B cell (primary cell): Measurements from ENCODE around the gene COBLL1. TPM values are rescaled to one million over a fixed set of nuclear protein-coding genes. Genes with fewer than 3 reads are reported as not detected.

Experiments
- ATAC-seq: fragments of 200-7000 bp; cut with Tn5 transposase; one replicate; pipeline ENCODE4 v1.10.0; 2021; ENCODE audit warnings: low read depth, mild to moderate bottlenecking, moderate number of reproducible peaks, moderate library complexity
- CTCF ChIA-PET: fragments of 350-600 bp; sonication (Branson Sonifier 250); formaldehyde crosslinking; loops from one replicate; lab custom pipeline; 2021; ENCODE audit warnings: antibody characterized with exemption, inconsistent platforms; lab: Charles Lee
- POLR2A ChIA-PET: fragments of 350-600 bp; sonication (Branson Sonifier 250); formaldehyde crosslinking; loops from one replicate; lab custom pipeline; 2021; ENCODE audit warnings: antibody characterized with exemption; lab: Charles Lee
- DNase-seq: peaks from one replicate; pipeline ENCODE4 v3.0.0; 2013
- H2AFZ ChIP-seq: 2 replicates; pipeline ENCODE4 v1.6.1; 2012; ENCODE audit warnings: mild to moderate bottlenecking, low read depth, low read length; ENCODE audit not compliant: insufficient read depth, poor library complexity, severe bottlenecking
- H3K27ac ChIP-seq, 2 donors: 1 replicate in 1 of 2; 2 replicates in 1 of 2; pipeline ENCODE4 v1.5.1; 2012 to 2013; ENCODE audit warnings: low read length in 2 of 2, mild to moderate bottlenecking in 2 of 2, moderate library complexity in 1 of 2
- H3K27me3 ChIP-seq, 4 experiments: fragments of 200-600 bp in 1 of 4; sonication (generic) in 1 of 4; replicated peaks in 1 of 4; 1 replicate in 2 of 4; 2 replicates in 2 of 4; pipeline versions ENCODE4 v1.6.1 to v1.7.0; 2013 to 2016; ENCODE audit warnings: low read length in 3 of 4, mild to moderate bottlenecking in 2 of 4, mixed read lengths in 1 of 4, moderate library complexity in 1 of 4; ENCODE audit not compliant: insufficient read depth in 4 of 4, control insufficient read depth in 3 of 4; ENCODE audit errors: control extremely low read depth in 1 of 4
- H3K36me3 ChIP-seq, 2 experiments: replicated peaks in 1 of 2; 1 replicate in 1 of 2; 2 replicates in 1 of 2; pipeline versions ENCODE4 v1.6.1 to v1.7.1; 2013; ENCODE audit warnings: low read length in 1 of 2; ENCODE audit not compliant: insufficient read depth in 2 of 2, control insufficient read depth in 1 of 2; ENCODE audit errors: control extremely low read depth in 1 of 2, extremely low read depth in 1 of 2
- H3K4me1 ChIP-seq, 2 donors: fragments of 200-600 bp in 1 of 2; sonication (generic) in 1 of 2; 1 replicate in 1 of 2; 2 replicates in 1 of 2; pipeline versions ENCODE4 v1.5.1 to v1.6.1; 2013 to 2017; ENCODE audit warnings: low read length in 2 of 2; ENCODE audit not compliant: control insufficient read depth in 2 of 2, insufficient read depth in 2 of 2
- H3K4me2 ChIP-seq: replicated peaks from 2 replicates; pipeline ENCODE3; 2012; ENCODE audit warnings: mild to moderate bottlenecking, low read depth, low read length; ENCODE audit not compliant: poor library complexity, severe bottlenecking
- H3K4me3 ChIP-seq, 5 experiments: fragments of 200-600 bp in 1 of 5; sonication (generic) in 1 of 5; 1 replicate in 3 of 5; 2 replicates in 2 of 5; pipeline versions ENCODE4 v1.5.1 to v1.7.0; 2011 to 2016; ENCODE audit warnings: low read length in 4 of 5, mild to moderate bottlenecking in 4 of 5, low read depth in 2 of 5, control low read depth in 1 of 5, moderate library complexity in 1 of 5; ENCODE audit not compliant: insufficient read depth in 1 of 5; ENCODE audit errors: control extremely low read depth in 1 of 5, extremely low read depth in 1 of 5
- H3K79me2 ChIP-seq: fragments of 200-600 bp; sonication (generic); one replicate; pipeline ENCODE4 v1.6.0; 2016; ENCODE audit warnings: low read length; ENCODE audit not compliant: control insufficient read depth, insufficient read depth
- H3K9ac ChIP-seq: fragments of 200-600 bp; sonication (generic); 2 replicates; pipeline ENCODE4 v1.6.1; 2017; ENCODE audit warnings: mild to moderate bottlenecking, low read length, moderate library complexity
- H3K9me3 ChIP-seq, 3 donors: one replicate each; pipeline versions ENCODE4 v1.6.1 to v1.7.1; 2013; ENCODE audit warnings: low read length in 2 of 3; ENCODE audit not compliant: control insufficient read depth in 2 of 3, insufficient read depth in 1 of 3; ENCODE audit errors: control extremely low read depth in 1 of 3
- H4K20me1 ChIP-seq: 2 replicates; pipeline ENCODE4 v1.6.0; 2012; ENCODE audit warnings: mild to moderate bottlenecking, low read length; ENCODE audit not compliant: insufficient read depth, control insufficient read depth, poor library complexity, severe bottlenecking
- H3K27ac Mint-ChIP-seq: one replicate; pipeline ENCODE4 v1.8.0; 2021; ENCODE audit warnings: mixed read lengths
- H3K27me3 Mint-ChIP-seq: one replicate; pipeline ENCODE4 v1.8.0; 2021; ENCODE audit warnings: mixed read lengths
- H3K4me1 Mint-ChIP-seq: one replicate; pipeline ENCODE4 v1.8.0; 2021; ENCODE audit warnings: mixed read lengths
- H3K4me3 Mint-ChIP-seq: one replicate; pipeline ENCODE4 v1.8.0; 2021; ENCODE audit warnings: mixed read lengths
- H3K9me3 Mint-ChIP-seq: one replicate; pipeline ENCODE4 v1.8.0; 2022; ENCODE audit warnings: mixed read lengths; ENCODE audit not compliant: insufficient read depth
- EZH2 ChIP-seq: IDR thresholded peaks from 2 replicates; pipeline ENCODE4 v1.6.1; 2012; ENCODE audit warnings: borderline replicate concordance, low read depth, mild to moderate bottlenecking, moderate library complexity, low read length; ENCODE audit not compliant: insufficient read depth, poor library complexity, severe bottlenecking
- WGBS: methylation state at CpG from one replicate; pipeline ENCODE4 v1.1.5; 2013; ENCODE audit warnings: missing lambda C conversion rate; ENCODE audit not compliant: insufficient coverage; 5-methylcytosine and 5-hydroxymethylcytosine counted together
- intact Hi-C: fragments of 100-400 bp; cut with micrococcal nuclease; formaldehyde crosslinking; loops from one replicate; pipeline ENCODE4 v1.10.0; 2022
- polyA plus RNA-seq: library from polyadenylated mRNA; depleted of rRNA; stranded (reverse); fragments of >200 nt; gene quantifications from 2 replicates; pipeline ENCODE4 v1.2.3, GENCODE V29; 2012
- small RNA-seq: library from RNA; depleted of rRNA; stranded (forward); fragments of <200 nt; gene quantifications from one replicate; pipeline ENCODE3, GENCODE V24; 2012; ENCODE audit warnings: low replicate concordance, low read depth; ENCODE audit not compliant: insufficient read length
- total RNA-seq, 2 donors: library from RNA; stranded (reverse); fragments of 120-200 nt in 1 of 2; gene quantifications; 1 replicate in 1 of 2; 2 replicates in 1 of 2; pipeline versions ENCODE4 v1.2.3 to v1.2.4, GENCODE V29; 2013 to 2022
- TF ChIP-seq, protein P1 (sequence below): fragments of 200-600 bp; IDR thresholded peaks from one replicate; pipeline ENCODE4 v1.8.0; 2022; ENCODE audit warnings: antibody characterized with exemption, mild to moderate bottlenecking

Gene COBLL1
- total and polyA plus RNA-seq, 2 donors (not counting 1 experiment from before 2014, with no cell fraction given): 45.1 to 234 TPM

GRCh38 chr2:164642268-164642667 lies 199.4 kb downstream of the COBLL1 start:
- Histone ChIP-seq H4K20me1 (no peaks in the 10 kb centered on the region), H3K4me2 (no peak overlapping the region), H2AFZ (no peak overlapping the region), H3K27ac (no peak overlapping the region), H3K36me3 (no peaks in the 10 kb centered on the region), H3K4me1 (no peaks in the 10 kb centered on the region), H3K79me2 (no peaks in the 10 kb centered on the region), H3K27me3 (no peaks in the 10 kb centered on the region), H3K9me3 (peaks cover 0 to 6% (median 2%) of the 10 kb centered on the region in 3 donors), H3K9ac (no peak overlapping the region), H3K4me3 (no peak overlapping the region)
- WGBS: 78% methylated on average over 1 of the region's 2 CpGs
- DNase-seq (no peak), ATAC-seq (no peak)
- TF ChIP-seq EZH2: no peak
- TF ChIP-seq, protein P1, sequence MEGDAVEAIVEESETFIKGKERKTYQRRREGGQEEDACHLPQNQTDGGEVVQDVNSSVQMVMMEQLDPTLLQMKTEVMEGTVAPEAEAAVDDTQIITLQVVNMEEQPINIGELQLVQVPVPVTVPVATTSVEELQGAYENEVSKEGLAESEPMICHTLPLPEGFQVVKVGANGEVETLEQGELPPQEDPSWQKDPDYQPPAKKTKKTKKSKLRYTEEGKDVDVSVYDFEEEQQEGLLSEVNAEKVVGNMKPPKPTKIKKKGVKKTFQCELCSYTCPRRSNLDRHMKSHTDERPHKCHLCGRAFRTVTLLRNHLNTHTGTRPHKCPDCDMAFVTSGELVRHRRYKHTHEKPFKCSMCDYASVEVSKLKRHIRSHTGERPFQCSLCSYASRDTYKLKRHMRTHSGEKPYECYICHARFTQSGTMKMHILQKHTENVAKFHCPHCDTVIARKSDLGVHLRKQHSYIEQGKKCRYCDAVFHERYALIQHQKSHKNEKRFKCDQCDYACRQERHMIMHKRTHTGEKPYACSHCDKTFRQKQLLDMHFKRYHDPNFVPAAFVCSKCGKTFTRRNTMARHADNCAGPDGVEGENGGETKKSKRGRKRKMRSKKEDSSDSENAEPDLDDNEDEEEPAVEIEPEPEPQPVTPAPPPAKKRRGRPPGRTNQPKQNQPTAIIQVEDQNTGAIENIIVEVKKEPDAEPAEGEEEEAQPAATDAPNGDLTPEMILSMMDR: no peak
- Mint-ChIP-seq H3K4me1 (no peaks in the 10 kb centered on the region), H3K4me3 (no peak overlapping the region), H3K9me3 (no peaks in the 10 kb centered on the region), H3K27me3 (no peaks in the 10 kb centered on the region), H3K27ac (no peak overlapping the region)
- ChIA-PET POLR2A (no interaction called here), CTCF (no interaction called here)
- intact Hi-C loops: no loop called here

Small RNA genes lying within 50 kb of the gene (small RNA-seq; reads per million reads assigned to genes)
- gene RNA5SP110: not detected
- not detected for gene SNORA70F

Other genes starting within 250 kb of the COBLL1 start
- not detected in 2 replicates for gene GRB14, start 220.3 kb downstream of the COBLL1 start, total RNA-seq
- gene GRB14, start 220.3 kb downstream of the COBLL1 start, polyA plus RNA-seq: not detected in 2 replicates
- gene SLC38A11, start 113.7 kb upstream of the COBLL1 start, total RNA-seq: 4.1 and 5.4 TPM in 2 replicates
- gene SLC38A11, start 113.7 kb upstream of the COBLL1 start, polyA plus RNA-seq: 46.8 TPM in 2 replicates